CD8-positive, alpha-beta memory T cell (primary cell): ENCODE results near the gene KDM1B. TPM values are rescaled to one million over a fixed set of nuclear protein-coding genes. Genes with fewer than 3 reads are reported as not detected.
A peak's percentile ranks its signal among the peaks of the same experiment; 100 is the strongest.

Source experiments
- CTCF ChIA-PET: fragments of 350-600 bp; sonication (Branson Sonifier 250); formaldehyde crosslinking; loops from one replicate; lab custom pipeline; 2021; ENCODE audit warnings: antibody characterized with exemption; lab: Charles Lee
- POLR2A ChIA-PET: fragments of 350-600 bp; sonication (Branson Sonifier 250); formaldehyde crosslinking; loops from one replicate; lab custom pipeline; 2021; ENCODE audit warnings: antibody characterized with exemption; lab: Charles Lee
- DNase-seq, 5 donors: peaks; one replicate each; pipeline versions ENCODE4 v3.0.0 to v3.0.0-alpha.2; 2020 to 2022; ENCODE audit warnings: mixed read lengths in 1 of 5
- H3K27ac ChIP-seq: one replicate; pipeline ENCODE4 v1.7.0; 2013; ENCODE audit warnings: low read depth, mild to moderate bottlenecking, low read length, moderate library complexity
- H3K27me3 ChIP-seq: 2 replicates; pipeline ENCODE4 v1.7.0; 2013; ENCODE audit warnings: low read length, mild to moderate bottlenecking; ENCODE audit not compliant: insufficient read depth, poor library complexity, severe bottlenecking
- H3K36me3 ChIP-seq: 2 replicates; pipeline ENCODE4 v1.7.0; 2013; ENCODE audit warnings: mild to moderate bottlenecking, low read length, moderate library complexity; ENCODE audit not compliant: insufficient read depth
- H3K4me1 ChIP-seq: 2 replicates; pipeline ENCODE4 v1.7.0; 2013; ENCODE audit warnings: mild to moderate bottlenecking, low read length, moderate library complexity; ENCODE audit not compliant: insufficient read depth
- H3K4me3 ChIP-seq: 2 replicates; pipeline ENCODE4 v1.7.0; 2013; ENCODE audit warnings: mild to moderate bottlenecking, low read length
- H3K9me3 ChIP-seq: 2 replicates; pipeline ENCODE4 v1.7.0; 2013; ENCODE audit warnings: mild to moderate bottlenecking, low read length
- H3K27ac Mint-ChIP-seq, 8 donors: one replicate each; pipeline ENCODE4 v1.8.0; 2020 to 2021; ENCODE audit warnings: mixed read lengths in 8 of 8, mild to moderate bottlenecking in 6 of 8, inconsistent platforms in 3 of 8, moderate library complexity in 3 of 8
- H3K27me3 Mint-ChIP-seq, 2 donors: one replicate each; pipeline ENCODE4 v1.8.0; 2020 to 2021; ENCODE audit warnings: mixed read lengths in 2 of 2, mild to moderate bottlenecking in 1 of 2, moderate library complexity in 1 of 2
- H3K36me3 Mint-ChIP-seq, 3 donors: one replicate each; pipeline ENCODE4 v1.8.0; 2020 to 2021; ENCODE audit warnings: mixed read lengths in 3 of 3, inconsistent platforms in 1 of 3, mild to moderate bottlenecking in 1 of 3
- H3K4me1 Mint-ChIP-seq, 3 donors: one replicate each; pipeline ENCODE4 v1.8.0; 2020 to 2021; ENCODE audit warnings: mixed read lengths in 3 of 3, inconsistent platforms in 1 of 3, mild to moderate bottlenecking in 1 of 3
- H3K4me3 Mint-ChIP-seq, 7 donors: one replicate each; pipeline ENCODE4 v1.8.0; 2020 to 2021; ENCODE audit warnings: mixed read lengths in 7 of 7, mild to moderate bottlenecking in 6 of 7, moderate library complexity in 4 of 7, inconsistent platforms in 2 of 7
- H3K9me3 Mint-ChIP-seq, 5 donors: one replicate each; pipeline ENCODE4 v1.8.0; 2020 to 2022; ENCODE audit warnings: mixed read lengths in 5 of 5, mild to moderate bottlenecking in 3 of 5, moderate library complexity in 2 of 5, inconsistent platforms in 1 of 5
- polyA plus RNA-seq: library from polyadenylated mRNA; unstranded; fragments of 300-500 nt; fragmentation: Illumina TruSeq; gene quantifications from one replicate; pipeline ENCODE4 v1.2.3, GENCODE V29; 2021
- total RNA-seq, 2 experiments: library from RNA; stranded (reverse); gene quantifications; one replicate each; pipeline ENCODE4 v1.2.3, GENCODE V29; 2021

Gene KDM1B
- total and polyA plus RNA-seq, 3 experiments from 2014 or later = 0.84 to 13.4 (median 12.6) TPM

GRCh38 chr6:18179770-18180356 lies 24.6 kb downstream of the KDM1B start:
- ChIA-PET POLR2A (no interaction called here), CTCF (no interaction called here)
- H3K4me1 ChIP-seq = no peaks in the 10 kb centered on the region
- peaks cover 31 to 65% (median 31%) of the 10 kb centered on the region in 3 donors for H3K36me3 Mint-ChIP-seq
- H3K36me3 ChIP-seq = no peaks in the 10 kb centered on the region
- DNase-seq = no peak
- H3K27me3 ChIP-seq = no peaks in the 10 kb centered on the region
- no peaks in the 10 kb centered on the region for H3K9me3 ChIP-seq
- peak overlapping the region in 1 of 8 donors; percentile 53 for H3K27ac Mint-ChIP-seq
- peaks cover 7 to 27% (median 26%) of the 10 kb centered on the region in 3 donors for H3K4me1 Mint-ChIP-seq
- H3K9me3 Mint-ChIP-seq = no peaks in the 10 kb centered on the region
- no peak overlapping the region for H3K4me3 Mint-ChIP-seq
- no peak overlapping the region for H3K4me3 ChIP-seq
- peaks cover 0 to 2% of the 10 kb centered on the region in 2 donors for H3K27me3 Mint-ChIP-seq
- no peak overlapping the region for H3K27ac ChIP-seq

GRCh38 chr6:18182568-18182967 lies 27.3 kb downstream of the KDM1B start:
- H3K36me3 ChIP-seq = no peaks in the 10 kb centered on the region

GRCh38 chr6:18183766-18184165 lies 28.5 kb downstream of the KDM1B start:
- H3K4me1 Mint-ChIP-seq = peaks cover under 1 to 8% (median 5%) of the 10 kb centered on the region in 3 donors

More at GRCh38 chr6:18182568-18182967, 27.3 kb downstream of the KDM1B start:
- Histone ChIP-seq H3K9me3 (no peaks in the 10 kb centered on the region), H3K4me3 (no peak overlapping the region), H3K4me1 (no peaks in the 10 kb centered on the region), H3K27me3 (no peaks in the 10 kb centered on the region), H3K27ac (no peak overlapping the region)
- no peak overlapping the region for H3K27ac Mint-ChIP-seq
- CTCF ChIA-PET = no interaction called here
- H3K4me3 Mint-ChIP-seq = no peak overlapping the region
- H3K27me3 Mint-ChIP-seq = peaks cover 0 to 2% of the 10 kb centered on the region in 2 donors
- H3K9me3 Mint-ChIP-seq = no peaks in the 10 kb centered on the region
- no peak for DNase-seq
- POLR2A ChIA-PET = no interaction called here
- peaks cover 4 to 11% (median 10%) of the 10 kb centered on the region in 3 donors for H3K4me1 Mint-ChIP-seq
- H3K36me3 Mint-ChIP-seq = peaks cover 21 to 66% (median 22%) of the 10 kb centered on the region in 3 donors

GRCh38 chr6:18185624-18186023 lies 30.4 kb downstream of the KDM1B start:
- CTCF ChIA-PET = no interaction called here
- DNase-seq = no peak
- Mint-ChIP-seq H3K27me3 (peaks cover 0 to 2% of the 10 kb centered on the region in 2 donors), H3K27ac (no peak overlapping the region), H3K9me3 (no peaks in the 10 kb centered on the region), H3K4me3 (no peak overlapping the region), H3K36me3 (peaks cover 16 to 63% (median 17%) of the 10 kb centered on the region in 3 donors), H3K4me1 (no peaks in the 10 kb centered on the region)
- Histone ChIP-seq H3K4me1 (no peaks in the 10 kb centered on the region), H3K27me3 (no peaks in the 10 kb centered on the region), H3K4me3 (no peak overlapping the region), H3K27ac (no peak overlapping the region), H3K36me3 (no peaks in the 10 kb centered on the region), H3K9me3 (no peaks in the 10 kb centered on the region)
- POLR2A ChIA-PET = no interaction called here

More at GRCh38 chr6:18183766-18184165, 28.5 kb downstream of the KDM1B start:
- ChIA-PET CTCF (no interaction called here), POLR2A (no interaction called here)
- no peak overlapping the region for H3K27ac Mint-ChIP-seq
- Histone ChIP-seq H3K27ac (no peak overlapping the region), H3K36me3 (no peaks in the 10 kb centered on the region), H3K4me3 (no peak overlapping the region), H3K9me3 (no peaks in the 10 kb centered on the region), H3K27me3 (no peaks in the 10 kb centered on the region), H3K4me1 (no peaks in the 10 kb centered on the region)
- no peak for DNase-seq
- H3K36me3 Mint-ChIP-seq = peaks cover 19 to 67% (median 25%) of the 10 kb centered on the region in 3 donors
- H3K4me3 Mint-ChIP-seq = no peak overlapping the region
- peaks cover 0 to 2% of the 10 kb centered on the region in 2 donors for H3K27me3 Mint-ChIP-seq
- no peaks in the 10 kb centered on the region for H3K9me3 Mint-ChIP-seq

- no peak overlapping the region for H3K4me3 Mint-ChIP-seq
- peaks cover 13 to 61% (median 13%) of the 10 kb centered on the region in 3 donors for H3K36me3 Mint-ChIP-seq
- ChIA-PET POLR2A (no interaction called here), CTCF (no interaction called here)
- no peaks in the 10 kb centered on the region for H3K27me3 ChIP-seq
- no peak overlapping the region for H3K27ac Mint-ChIP-seq
- H3K4me1 ChIP-seq = no peaks in the 10 kb centered on the region
- no peaks in the 10 kb centered on the region for H3K36me3 ChIP-seq
- H3K27me3 Mint-ChIP-seq = peaks cover 0 to 2% of the 10 kb centered on the region in 2 donors
- no peaks in the 10 kb centered on the region for H3K4me1 Mint-ChIP-seq
- H3K9me3 ChIP-seq = no peaks in the 10 kb centered on the region
- DNase-seq = no peak
- no peak overlapping the region for H3K27ac ChIP-seq
- no peak overlapping the region for H3K4me3 ChIP-seq
- H3K9me3 Mint-ChIP-seq = no peaks in the 10 kb centered on the region
These were observed 30.8 kb downstream of the KDM1B start for GRCh38 chr6:18186033-18186432.

- no peaks in the 10 kb centered on the region for H3K9me3 ChIP-seq
- no peak overlapping the region for H3K27ac ChIP-seq
- ChIA-PET POLR2A (no interaction called here), CTCF (no interaction called here)
- H3K36me3 ChIP-seq = no peaks in the 10 kb centered on the region
- Mint-ChIP-seq H3K4me1 (no peaks in the 10 kb centered on the region), H3K27me3 (peaks cover 0 to 2% of the 10 kb centered on the region in 2 donors), H3K9me3 (no peaks in the 10 kb centered on the region), H3K4me3 (no peak overlapping the region), H3K27ac (peak overlapping the region in 1 of 8 donors; percentile 4), H3K36me3 (peaks cover 13 to 64% (median 16%) of the 10 kb centered on the region in 3 donors)
- no peak for DNase-seq
- no peaks in the 10 kb centered on the region for H3K4me1 ChIP-seq
- no peak overlapping the region for H3K4me3 ChIP-seq
- no peaks in the 10 kb centered on the region for H3K27me3 ChIP-seq
These were observed 31.5 kb downstream of the KDM1B start for GRCh38 chr6:18186540-18187250.

- ChIA-PET CTCF (no interaction called here), POLR2A (no interaction called here)
- Histone ChIP-seq H3K27me3 (no peaks in the 10 kb centered on the region), H3K27ac (no peak overlapping the region), H3K4me1 (no peaks in the 10 kb centered on the region), H3K4me3 (no peak overlapping the region), H3K36me3 (peaks cover 7% of the 10 kb centered on the region), H3K9me3 (no peaks in the 10 kb centered on the region)
- Mint-ChIP-seq H3K36me3 (peaks cover 11 to 63% (median 12%) of the 10 kb centered on the region in 3 donors), H3K4me3 (no peak overlapping the region), H3K9me3 (no peaks in the 10 kb centered on the region), H3K27ac (no peak overlapping the region), H3K27me3 (peaks cover 0 to 2% of the 10 kb centered on the region in 2 donors), H3K4me1 (no peaks in the 10 kb centered on the region)
- DNase-seq = no peak
These were observed 32.5 kb downstream of the KDM1B start for GRCh38 chr6:18187701-18188100.

- no peak overlapping the region for H3K27ac ChIP-seq
- Mint-ChIP-seq H3K27ac (no peak overlapping the region), H3K27me3 (no peaks in the 10 kb centered on the region), H3K4me3 (no peak overlapping the region), H3K36me3 (peaks cover 10 to 59% (median 12%) of the 10 kb centered on the region in 3 donors), H3K4me1 (no peaks in the 10 kb centered on the region), H3K9me3 (no peaks in the 10 kb centered on the region)
- no peaks in the 10 kb centered on the region for H3K9me3 ChIP-seq
- POLR2A ChIA-PET = no interaction called here
- no peaks in the 10 kb centered on the region for H3K4me1 ChIP-seq
- peaks cover 7% of the 10 kb centered on the region for H3K36me3 ChIP-seq
- H3K4me3 ChIP-seq = no peak overlapping the region
- CTCF ChIA-PET = no interaction called here
- DNase-seq = no peak
- H3K27me3 ChIP-seq = no peaks in the 10 kb centered on the region
These were observed 34.0 kb downstream of the KDM1B start for GRCh38 chr6:18189196-18189595.
